A673 (cell line): Measurements from ENCODE around the gene ME3. TPM values are rescaled to one million over a fixed set of nuclear protein-coding genes. Genes with fewer than 3 reads are reported as not detected.

Experiments used
- BruUV-seq: library from RNA; stranded (reverse); fragments of 400-500 nt; replicated peaks from 2 replicates; lab custom pipeline; 2021; lab: Mats Ljungman, UMichigan
- CTCF ChIA-PET: fragments of 300-600 bp; sonication (Branson Sonifier 250); formaldehyde crosslinking; loops from one replicate; lab custom pipeline; 2022; ENCODE audit warnings: antibody characterized with exemption; lab: Charles Lee
- POLR2A ChIA-PET: fragments of 300-600 bp; sonication (Branson Sonifier 250); formaldehyde crosslinking; loops from one replicate; lab custom pipeline; 2022; ENCODE audit warnings: antibody characterized with exemption; ENCODE audit not compliant: low non-redundant PET; lab: Charles Lee
- DNase-seq: peaks from one replicate; pipeline ENCODE4 v3.0.0-alpha.2; 2015; ENCODE audit warnings: low spot score
- H3K27ac ChIP-seq: fragments of 200-600 bp; sonication (generic); 2 replicates; pipeline ENCODE4 v1.5.1; 2016; ENCODE audit warnings: mixed run types, low read depth, mild to moderate bottlenecking, mixed read lengths, antibody characterized with exemption, low read length; ENCODE audit not compliant: poor library complexity, severe bottlenecking
- H3K27me3 ChIP-seq: fragments of 200-600 bp; sonication (generic); replicated peaks from 2 replicates; pipeline ENCODE4 v1.6.1; 2017; ENCODE audit warnings: mixed run types, low read depth, mild to moderate bottlenecking, mixed read lengths, antibody characterized with exemption, low read length; ENCODE audit not compliant: insufficient read depth, poor library complexity
- H3K36me3 ChIP-seq: fragments of 200-600 bp; sonication (generic); 2 replicates; pipeline ENCODE4 v1.6.1; 2016; ENCODE audit warnings: mixed run types, mild to moderate bottlenecking, mixed read lengths, antibody characterized with exemption, low read length; ENCODE audit not compliant: insufficient read depth, poor library complexity, severe bottlenecking
- H3K4me1 ChIP-seq: fragments of 200-600 bp; sonication (generic); 2 replicates; pipeline ENCODE4 v1.6.1; 2017; ENCODE audit warnings: mixed run types, mild to moderate bottlenecking, mixed read lengths, antibody characterized with exemption, low read length; ENCODE audit not compliant: insufficient read depth, poor library complexity, severe bottlenecking
- H3K4me3 ChIP-seq: fragments of 200-600 bp; sonication (generic); 2 replicates; pipeline ENCODE4 v1.5.1; 2016; ENCODE audit warnings: low read depth, mixed run types, mild to moderate bottlenecking, mixed read lengths, low read length; ENCODE audit not compliant: poor library complexity, severe bottlenecking
- H3K9me3 ChIP-seq: fragments of 200-600 bp; sonication (generic); 2 replicates; pipeline ENCODE4 v1.6.1; 2016; ENCODE audit warnings: mixed run types, low read depth, mild to moderate bottlenecking, mixed read lengths, antibody characterized with exemption, low read length; ENCODE audit not compliant: poor library complexity, severe bottlenecking
- CTCF ChIP-seq: fragments of 300-800, 200-600 bp; sonication (generic); conservative IDR thresholded peaks from 2 replicates; pipeline ENCODE4 v1.5.1; 2017; ENCODE audit warnings: low read depth, mild to moderate bottlenecking, antibody characterized with exemption, low read length, moderate library complexity, mixed read lengths
- EZH2 ChIP-seq: fragments of 200-600 bp; sonication (generic); IDR thresholded peaks from 2 replicates; pipeline ENCODE4 v1.6.1; 2017; ENCODE audit warnings: borderline replicate concordance, low read depth, mild to moderate bottlenecking, mixed read lengths, antibody characterized with exemption, low read length; ENCODE audit not compliant: poor library complexity, severe bottlenecking
- intact Hi-C: fragments of 100-400 bp; cut with micrococcal nuclease; formaldehyde crosslinking; loops from one replicate; pipeline ENCODE4 v1.10.0; 2022; ENCODE audit not compliant: unreplicated experiment
- total RNA-seq: library from RNA; stranded (reverse); gene quantifications from 2 replicates; pipeline ENCODE4 v1.2.3, GENCODE V29; 2021

Gene ME3
- total RNA-seq, 1 experiment from 2014 or later: 7.6 TPM

DNA sequence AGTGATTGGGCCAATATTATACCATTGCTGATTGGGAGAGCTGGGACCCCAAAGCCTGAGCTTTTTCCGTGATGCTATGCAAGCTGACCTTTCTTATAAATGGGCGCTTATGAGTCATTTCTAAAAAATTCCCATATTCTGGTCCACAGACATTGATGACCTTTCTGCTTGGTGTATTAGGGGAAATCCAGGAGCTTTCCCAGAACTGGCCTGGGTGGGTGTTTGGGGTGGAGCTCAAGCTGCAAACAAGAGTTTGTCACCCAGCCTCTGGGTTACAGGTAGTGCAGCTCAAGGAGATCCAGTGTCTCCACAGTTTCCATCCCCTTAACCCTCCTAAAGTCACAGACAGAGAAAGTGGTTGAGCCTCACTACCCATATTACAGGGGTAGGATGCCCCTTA is 230.0 kb downstream of the ME3 start:
- CTCF ChIA-PET: no interaction called here
- POLR2A ChIA-PET: no interaction called here
- no peak for DNase-seq
- Histone ChIP-seq H3K27me3 (no peaks in the 10 kb centered on the region), H3K4me3 (no peak overlapping the region), H3K4me1 (peaks cover 20% of the 10 kb centered on the region), H3K36me3 (no peaks in the 10 kb centered on the region), H3K27ac (no peak overlapping the region), H3K9me3 (no peaks in the 10 kb centered on the region)
- TF ChIP-seq EZH2 (no peak), CTCF (no peak)
- BruUV-seq: no TSS peak
- intact Hi-C loops: no loop called here

DNA sequence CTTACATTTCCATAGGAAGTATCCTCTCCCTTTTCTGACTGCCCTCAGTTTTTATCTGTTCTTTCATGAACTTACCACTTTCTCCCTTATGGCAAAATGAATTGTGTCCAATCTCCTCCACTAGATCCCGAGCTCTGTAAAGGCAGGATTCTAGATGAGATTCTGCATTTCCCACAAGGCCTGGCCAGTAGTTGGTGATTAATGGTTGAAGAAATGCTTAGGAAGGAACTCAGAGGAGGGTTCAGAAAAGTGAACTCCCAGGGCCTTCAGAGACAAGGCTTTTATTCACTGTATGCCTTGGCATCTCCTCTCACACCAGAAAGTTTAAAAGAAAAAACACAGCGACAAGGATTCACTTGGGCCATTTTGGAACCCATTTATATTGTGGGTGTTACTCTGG is 231.6 kb downstream of the ME3 start:
- Histone ChIP-seq H3K27me3 (no peaks in the 10 kb centered on the region), H3K9me3 (no peaks in the 10 kb centered on the region), H3K4me3 (no peak overlapping the region), H3K36me3 (no peaks in the 10 kb centered on the region), H3K4me1 (peaks cover 20% of the 10 kb centered on the region), H3K27ac (no peak overlapping the region)
- ChIA-PET POLR2A (no interaction called here), CTCF (no interaction called here)
- no peak for TF ChIP-seq CTCF
- no peak for TF ChIP-seq EZH2
- no peak for DNase-seq
- no TSS peak for BruUV-seq
- intact Hi-C loops: no loop called here

DNA sequence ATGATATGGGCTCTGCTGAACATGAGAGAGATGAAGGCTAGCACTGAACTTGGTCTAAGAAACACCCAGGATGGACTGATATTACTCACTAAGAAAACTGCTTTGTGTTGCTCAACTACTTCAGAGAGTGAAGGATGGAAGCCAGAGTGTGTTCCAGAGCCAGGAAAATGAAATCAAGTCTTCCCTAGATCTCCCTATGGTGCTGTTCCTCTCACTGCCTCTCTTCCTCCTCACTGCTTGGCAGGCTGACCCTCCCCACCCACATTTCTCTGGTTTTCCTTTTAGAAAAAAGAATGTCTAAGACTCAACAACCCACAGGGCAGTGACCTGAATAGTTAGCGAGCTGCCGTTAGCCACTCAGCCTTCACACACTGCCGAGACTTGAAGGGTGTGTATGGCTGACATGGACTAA is 232.1 kb downstream of the ME3 start:
- Histone ChIP-seq H3K9me3 (no peaks in the 10 kb centered on the region), H3K4me1 (peaks cover 20% of the 10 kb centered on the region), H3K4me3 (no peak overlapping the region), H3K27ac (no peak overlapping the region), H3K27me3 (no peaks in the 10 kb centered on the region), H3K36me3 (no peaks in the 10 kb centered on the region)
- intact Hi-C loops: no loop called here
- ChIA-PET CTCF (no interaction called here), POLR2A (no interaction called here)
- BruUV-seq: no TSS peak
- TF ChIP-seq EZH2: no peak
- no peak for TF ChIP-seq CTCF
- no peak for DNase-seq
